Osteocyte (in vitro differentiated cells): Measurements from ENCODE around the gene PAK1. TPM values are rescaled to one million over a fixed set of nuclear protein-coding genes. Genes with fewer than 3 reads are reported as not detected.

ENCODE experiments used
- DNase-seq: peaks from one replicate; pipeline ENCODE4 v3.0.0; 2021; ENCODE audit warnings: mixed read lengths; ENCODE audit not compliant: unreplicated experiment; ENCODE audit errors: extremely low spot score
- H3K27ac Mint-ChIP-seq: one replicate; pipeline ENCODE4 v1.8.0; 2021; ENCODE audit warnings: mild to moderate bottlenecking, mixed read lengths; ENCODE audit not compliant: unreplicated experiment
- H3K27me3 Mint-ChIP-seq: one replicate; pipeline ENCODE4 v1.8.0; 2021; ENCODE audit warnings: mixed read lengths; ENCODE audit not compliant: unreplicated experiment
- H3K36me3 Mint-ChIP-seq: one replicate; pipeline ENCODE4 v1.8.0; 2021; ENCODE audit warnings: mixed read lengths; ENCODE audit not compliant: unreplicated experiment
- H3K4me1 Mint-ChIP-seq: one replicate; pipeline ENCODE4 v1.8.0; 2021; ENCODE audit warnings: mixed read lengths; ENCODE audit not compliant: unreplicated experiment
- H3K4me3 Mint-ChIP-seq: one replicate; pipeline ENCODE4 v1.8.0; 2021; ENCODE audit warnings: mild to moderate bottlenecking, moderate library complexity, mixed read lengths; ENCODE audit not compliant: unreplicated experiment
- H3K9me3 Mint-ChIP-seq: one replicate; pipeline ENCODE4 v1.8.0; 2021; ENCODE audit warnings: mixed read lengths; ENCODE audit not compliant: unreplicated experiment
- total RNA-seq: library from RNA; stranded (reverse); gene quantifications from 2 replicates; pipeline ENCODE4 v1.2.1, GENCODE V29; 2021
- TF ChIP-seq, protein P1 (sequence below): fragments of 200-600 bp; sonication (generic); IDR thresholded peaks from 2 replicates; pipeline ENCODE4 v1.5.0; 2021; ENCODE audit warnings: antibody characterized with exemption, mild to moderate bottlenecking, moderate library complexity

Gene PAK1
- total RNA-seq, 1 donor from 2014 or later = 20.9 TPM

DNA sequence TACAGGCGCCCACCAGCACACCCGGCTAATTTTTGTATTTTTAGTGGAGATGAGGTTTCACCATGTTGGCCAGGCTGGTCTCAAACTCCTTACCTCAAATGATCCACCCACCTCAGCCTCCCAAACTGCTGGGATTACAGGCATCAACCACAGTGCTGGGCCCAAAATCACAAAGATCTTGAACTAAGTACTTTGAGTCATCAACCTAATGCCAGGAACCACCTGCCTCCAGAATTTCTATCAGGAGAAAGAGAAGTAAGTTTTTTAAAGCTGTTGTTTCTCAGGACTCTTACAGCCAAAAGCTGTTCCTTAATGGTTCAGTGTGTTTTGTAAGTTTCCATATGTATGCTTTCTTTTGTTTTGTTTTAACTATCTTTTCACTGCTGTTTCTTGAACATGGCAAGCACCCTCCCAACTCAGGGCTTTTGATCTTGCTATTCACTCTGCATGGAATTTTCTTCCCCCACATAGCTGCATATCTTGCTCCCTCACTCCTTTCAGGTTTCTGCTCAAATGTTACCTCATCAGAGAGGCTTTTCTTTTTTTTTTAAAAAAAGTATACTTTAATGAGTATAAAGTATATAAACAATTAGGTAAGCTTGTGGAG, 6.0 kb upstream of the PAK1 start:
- Mint-ChIP-seq H3K9me3 (no peaks in the 10 kb centered on the region), H3K27ac (no peak overlapping the region), H3K4me1 (no peaks in the 10 kb centered on the region), H3K4me3 (no peak overlapping the region), H3K27me3 (peaks cover 29% of the 10 kb centered on the region), H3K36me3 (no peaks in the 10 kb centered on the region)
- DNase-seq = no peak
- TF ChIP-seq, protein P1, sequence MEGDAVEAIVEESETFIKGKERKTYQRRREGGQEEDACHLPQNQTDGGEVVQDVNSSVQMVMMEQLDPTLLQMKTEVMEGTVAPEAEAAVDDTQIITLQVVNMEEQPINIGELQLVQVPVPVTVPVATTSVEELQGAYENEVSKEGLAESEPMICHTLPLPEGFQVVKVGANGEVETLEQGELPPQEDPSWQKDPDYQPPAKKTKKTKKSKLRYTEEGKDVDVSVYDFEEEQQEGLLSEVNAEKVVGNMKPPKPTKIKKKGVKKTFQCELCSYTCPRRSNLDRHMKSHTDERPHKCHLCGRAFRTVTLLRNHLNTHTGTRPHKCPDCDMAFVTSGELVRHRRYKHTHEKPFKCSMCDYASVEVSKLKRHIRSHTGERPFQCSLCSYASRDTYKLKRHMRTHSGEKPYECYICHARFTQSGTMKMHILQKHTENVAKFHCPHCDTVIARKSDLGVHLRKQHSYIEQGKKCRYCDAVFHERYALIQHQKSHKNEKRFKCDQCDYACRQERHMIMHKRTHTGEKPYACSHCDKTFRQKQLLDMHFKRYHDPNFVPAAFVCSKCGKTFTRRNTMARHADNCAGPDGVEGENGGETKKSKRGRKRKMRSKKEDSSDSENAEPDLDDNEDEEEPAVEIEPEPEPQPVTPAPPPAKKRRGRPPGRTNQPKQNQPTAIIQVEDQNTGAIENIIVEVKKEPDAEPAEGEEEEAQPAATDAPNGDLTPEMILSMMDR = no peak

DNA sequence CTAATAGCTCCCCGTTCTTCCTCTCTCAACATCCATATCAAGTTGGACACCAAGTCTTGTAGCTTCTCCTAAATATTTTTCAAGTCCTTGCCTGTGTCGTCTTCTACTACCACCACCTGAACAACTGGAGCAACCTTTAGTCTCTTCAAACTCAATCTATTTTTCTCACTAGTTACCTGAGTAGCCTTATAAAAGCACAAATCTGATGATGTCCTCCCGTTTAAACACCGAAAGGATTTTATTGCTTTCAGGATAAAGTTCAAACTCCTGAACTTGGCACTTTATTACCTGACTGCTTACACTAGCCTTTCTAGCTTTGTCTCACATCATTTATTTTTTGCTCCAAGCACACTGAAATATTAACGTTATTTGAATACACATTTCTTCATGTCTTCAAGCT, 1.3 kb upstream of the PAK1 start:
- Mint-ChIP-seq H3K27ac (peak overlapping the region; percentile 40), H3K4me1 (peaks cover 9% of the 10 kb centered on the region), H3K36me3 (no peaks in the 10 kb centered on the region), H3K27me3 (peaks cover 36% of the 10 kb centered on the region), H3K4me3 (peak overlapping the region; percentile 3), H3K9me3 (no peaks in the 10 kb centered on the region)
- TF ChIP-seq, protein P1 = no peak
- no peak for DNase-seq

DNA sequence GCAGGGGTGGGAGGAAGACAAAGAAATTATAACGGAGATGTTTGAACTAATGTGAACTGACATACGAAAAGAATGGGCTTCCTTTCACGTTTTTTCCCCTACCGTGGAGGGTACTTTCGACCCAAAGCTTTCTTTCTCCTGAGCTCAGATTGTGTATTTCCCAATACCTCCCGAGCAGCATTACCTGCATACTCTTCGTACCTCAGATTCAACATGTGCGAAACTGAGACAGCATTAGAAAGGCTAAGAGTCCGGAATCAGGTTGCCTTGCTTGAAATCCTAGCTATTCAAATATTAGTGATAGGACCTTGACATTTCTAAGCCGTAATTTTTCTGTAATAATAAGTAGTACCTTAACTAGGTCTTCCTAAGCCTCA, 778 bp upstream of the PAK1 start:
- H3K4me3 Mint-ChIP-seq = peak overlapping the region; percentile 77

DNA sequence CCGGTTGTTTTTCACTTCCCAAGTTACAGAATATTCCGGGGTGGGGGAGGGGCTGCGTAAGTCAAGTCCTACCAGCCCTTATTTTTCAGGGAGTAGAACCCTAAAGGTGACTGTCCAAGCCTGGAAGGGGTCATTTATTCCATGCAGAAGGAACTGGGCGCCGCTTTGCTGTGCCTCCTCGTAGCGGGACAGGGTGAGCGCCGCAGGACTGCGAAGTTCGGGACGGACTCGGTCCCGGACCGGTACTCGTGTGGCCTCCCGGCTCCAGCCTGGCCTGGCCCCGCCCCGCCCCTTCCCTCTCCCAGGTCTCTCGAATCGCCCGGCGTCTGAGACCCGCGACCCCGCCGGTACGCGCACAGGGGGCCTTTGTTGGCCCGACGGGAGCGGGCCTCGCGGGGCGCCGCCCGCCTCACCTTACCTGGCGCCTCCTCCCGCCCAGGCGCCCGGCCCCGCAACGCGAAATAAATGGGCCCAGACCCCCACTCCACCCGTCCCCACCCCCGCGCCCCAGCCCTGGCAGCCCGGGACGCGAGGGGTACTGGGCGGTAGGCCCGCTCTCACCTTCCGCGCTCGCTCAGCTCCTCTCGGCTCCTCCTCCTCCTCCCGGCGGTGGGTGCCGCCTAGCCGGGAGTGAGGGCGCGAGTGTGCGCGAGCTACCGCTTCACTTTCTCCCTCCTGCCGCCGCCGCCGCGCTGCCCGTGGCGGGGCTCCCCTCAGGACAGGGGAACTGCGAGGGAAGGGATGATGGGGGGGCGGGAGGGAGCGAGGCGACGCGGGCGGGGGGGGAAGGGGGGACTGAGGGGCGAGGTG, 698 bp downstream of the PAK1 start:
- Mint-ChIP-seq H3K4me3 (peak overlapping the region; percentile 75), H3K4me1 (peaks cover 9% of the 10 kb centered on the region), H3K9me3 (no peaks in the 10 kb centered on the region), H3K36me3 (no peaks in the 10 kb centered on the region), H3K27me3 (peaks cover 55% of the 10 kb centered on the region), H3K27ac (no peak overlapping the region)
- DNase-seq = no peak
- TF ChIP-seq, protein P1 = no peak

More for the DNA sequence above, 778 bp upstream of the PAK1 start:
- no peaks in the 10 kb centered on the region for H3K9me3 Mint-ChIP-seq
- DNase-seq = no peak
- peaks cover 9% of the 10 kb centered on the region for H3K4me1 Mint-ChIP-seq
- no peaks in the 10 kb centered on the region for H3K36me3 Mint-ChIP-seq
- peak overlapping the region; percentile 81 for H3K27ac Mint-ChIP-seq
- H3K27me3 Mint-ChIP-seq = peaks cover 41% of the 10 kb centered on the region
- TF ChIP-seq, protein P1 = no peak

DNA sequence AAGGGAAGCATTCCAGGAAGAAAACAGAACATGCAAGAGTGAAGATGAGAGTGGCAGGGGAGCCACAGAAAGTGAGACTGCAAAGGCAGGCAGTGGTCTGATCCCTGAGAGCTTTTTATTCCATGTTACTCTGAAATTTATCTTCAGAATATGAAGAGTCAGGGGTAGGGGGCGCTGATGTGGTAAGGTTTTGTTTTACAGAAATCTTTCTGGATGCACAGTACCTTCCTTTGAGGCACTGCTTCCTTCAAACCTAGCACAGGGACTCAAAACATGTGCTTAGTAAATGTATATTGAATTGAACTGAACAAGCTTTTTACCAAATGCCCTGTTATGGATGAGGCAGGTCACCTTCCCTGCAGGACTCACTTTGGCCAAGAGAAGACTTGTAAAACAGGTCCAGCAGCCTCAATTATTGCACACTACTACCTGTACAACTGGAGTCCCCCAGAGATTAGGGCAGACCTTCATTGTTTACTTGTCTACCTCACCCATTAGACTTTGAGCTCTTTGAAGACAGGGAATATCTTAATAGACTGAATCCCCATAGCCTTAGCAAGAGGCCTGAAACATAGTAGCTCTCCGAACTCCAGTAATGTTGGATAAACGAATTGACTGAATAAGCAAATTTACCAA, 2.2 kb downstream of the PAK1 start:
- H3K27ac Mint-ChIP-seq = no peak overlapping the region
- H3K9me3 Mint-ChIP-seq = no peaks in the 10 kb centered on the region
- no peak for DNase-seq
- no peak overlapping the region for H3K4me3 Mint-ChIP-seq
- H3K4me1 Mint-ChIP-seq = peaks cover 9% of the 10 kb centered on the region
- H3K27me3 Mint-ChIP-seq = peaks cover 68% of the 10 kb centered on the region
- no peaks in the 10 kb centered on the region for H3K36me3 Mint-ChIP-seq
- TF ChIP-seq, protein P1 = peak; percentile 27
